ENCODE results near the gene GPC6. TPM values are rescaled to one million over a fixed set of nuclear protein-coding genes. Genes with fewer than 3 reads are reported as not detected.

GPC6 gene
- total RNA-seq, 2 experiments from 2014 or later, result not detected

DNA sequence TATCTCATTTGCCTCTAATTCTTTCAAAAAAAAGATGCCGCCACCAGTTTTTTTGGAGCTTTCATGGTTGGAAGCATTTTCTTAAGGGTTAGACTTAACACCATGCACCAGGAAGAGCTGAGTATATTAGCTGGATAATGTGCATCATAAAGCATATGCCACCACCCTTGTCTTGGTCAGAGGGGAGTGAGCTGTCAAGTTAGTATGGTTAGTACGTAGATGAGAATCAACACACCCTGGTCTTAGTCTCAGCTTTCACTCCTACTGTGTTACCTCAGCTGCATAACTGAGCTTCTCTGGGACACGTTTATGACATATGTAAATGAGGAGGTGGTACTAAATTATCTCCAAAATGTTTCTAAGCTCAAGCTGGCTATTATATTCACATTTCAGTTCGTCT, 837.2 kb downstream of the GPC6 start:
- H4K20me1 ChIP-seq (ENCODE audit: insufficient read depth, low read length), result no peaks in the 10 kb centered on the region
- H3K4me3 ChIP-seq (ENCODE audit: low read depth, low read length, poor library complexity, severe bottlenecking), result no peak overlapping the region
- no peaks in the 10 kb centered on the region for H3K9me3 ChIP-seq (ENCODE audit: low read length)
- no peaks in the 10 kb centered on the region for H3K4me1 ChIP-seq (ENCODE audit: insufficient read depth, low read length, poor library complexity, severe bottlenecking)
- H2AFZ ChIP-seq (ENCODE audit: low read length), result no peak overlapping the region
- TF ChIP-seq EZH2phosphoT487 (IDR thresholded peaks at IDR 0.05; ENCODE audit: borderline replicate concordance, low read depth, low read length) (no peak), CTCF (conservative IDR thresholded peaks at IDR 0.05; ENCODE audit: low read length) (no peak)
- no TSS peak for BruUV-seq (replicated peaks)
- ChIA-PET POLR2A (interaction anchor here (0.7 to 1.0 kb wide), 2 partner anchors 10 to 11 kb away, joined by 3 read pairs; no protein-coding TSS in a partner anchor), CTCF (ENCODE audit: unreplicated experiment) (no interaction called here)
- no peaks in the 10 kb centered on the region for H3K79me2 ChIP-seq (ENCODE audit: insufficient read depth, low read depth, low read length)
- H3K36me3 ChIP-seq (ENCODE audit: insufficient read depth, low read length), result no peaks in the 10 kb centered on the region
- no peak overlapping the region for H3K4me2 ChIP-seq (ENCODE audit: low read length)
- intact Hi-C loops (cut with micrococcal nuclease; ENCODE audit: unreplicated experiment), result no loop called here
- H3K9me2 ChIP-seq (ENCODE audit: insufficient read depth, low read length), result no peaks in the 10 kb centered on the region
- no peak overlapping the region for H3K27ac ChIP-seq (ENCODE audit: low read depth, low read length, poor library complexity, severe bottlenecking)
- DNase-seq (ENCODE audit: low spot score), result no peak

GRCh38 chr13:94065741-94066140, 839.1 kb downstream of the GPC6 start:
- H3K4me2 ChIP-seq (ENCODE audit: low read length), result no peak overlapping the region
- H3K9me2 ChIP-seq (ENCODE audit: insufficient read depth, low read length), result no peaks in the 10 kb centered on the region
- H3K36me3 ChIP-seq (ENCODE audit: insufficient read depth, low read length), result no peaks in the 10 kb centered on the region
- no peak for DNase-seq (ENCODE audit: low spot score)
- no TSS peak for BruUV-seq (replicated peaks)
- no peaks in the 10 kb centered on the region for H4K20me1 ChIP-seq (ENCODE audit: insufficient read depth, low read length)
- no peaks in the 10 kb centered on the region for H3K79me2 ChIP-seq (ENCODE audit: insufficient read depth, low read depth, low read length)
- H3K4me3 ChIP-seq (ENCODE audit: low read depth, low read length, poor library complexity, severe bottlenecking), result no peak overlapping the region
- TF ChIP-seq CTCF (conservative IDR thresholded peaks at IDR 0.05; ENCODE audit: low read length) (no peak), EZH2phosphoT487 (IDR thresholded peaks at IDR 0.05; ENCODE audit: borderline replicate concordance, low read depth, low read length) (no peak)
- H3K9me3 ChIP-seq (ENCODE audit: low read length), result no peaks in the 10 kb centered on the region
- intact Hi-C loops (cut with micrococcal nuclease; ENCODE audit: unreplicated experiment), result no loop called here
- CTCF ChIA-PET (ENCODE audit: unreplicated experiment), result no interaction called here
- POLR2A ChIA-PET, result no interaction called here
- H2AFZ ChIP-seq (ENCODE audit: low read length), result no peak overlapping the region
- no peaks in the 10 kb centered on the region for H3K4me1 ChIP-seq (ENCODE audit: insufficient read depth, low read length, poor library complexity, severe bottlenecking)
- H3K27ac ChIP-seq (ENCODE audit: low read depth, low read length, poor library complexity, severe bottlenecking), result no peak overlapping the region

DNA sequence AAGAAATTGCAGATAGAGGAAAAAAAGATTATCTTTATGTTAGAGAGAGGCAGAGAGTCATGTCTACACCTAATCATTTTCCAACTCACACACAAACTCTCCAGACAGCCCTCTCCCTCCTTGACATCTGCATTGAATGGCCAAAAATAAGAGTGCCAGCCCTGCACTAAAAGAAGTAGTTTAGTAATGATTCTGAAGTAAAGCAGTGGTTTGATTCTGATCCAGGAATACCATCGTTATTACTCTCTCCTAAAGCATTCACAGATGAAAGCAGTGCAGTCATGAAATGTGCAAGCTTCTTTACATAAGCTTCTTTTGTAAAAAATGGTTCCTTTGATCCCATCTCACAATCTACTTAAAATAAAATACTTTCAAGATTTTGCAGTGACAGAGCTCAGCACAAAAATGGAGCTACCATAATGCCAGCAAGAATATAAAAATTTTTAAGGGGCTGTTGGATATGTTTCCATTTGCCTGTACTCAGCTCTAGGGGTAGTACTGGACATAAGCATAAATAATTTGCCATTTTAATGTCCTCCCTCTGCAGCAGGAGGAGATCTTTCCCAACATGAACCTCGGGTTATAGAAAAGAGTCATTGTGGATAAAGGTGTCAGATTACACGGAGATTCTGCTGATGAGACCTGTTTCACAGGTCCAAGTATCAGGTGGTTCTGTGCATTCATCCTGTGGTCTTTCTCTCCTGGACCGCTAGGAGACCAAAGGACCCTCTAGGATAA, 846.6 kb downstream of the GPC6 start:
- BruUV-seq (replicated peaks), result no TSS peak
- CTCF ChIA-PET (ENCODE audit: unreplicated experiment), result no interaction called here
- H3K79me2 ChIP-seq (ENCODE audit: insufficient read depth, low read depth, low read length), result no peaks in the 10 kb centered on the region
- TF ChIP-seq EZH2phosphoT487 (IDR thresholded peaks at IDR 0.05; ENCODE audit: borderline replicate concordance, low read depth, low read length) (no peak), CTCF (conservative IDR thresholded peaks at IDR 0.05; ENCODE audit: low read length) (no peak)
- POLR2A ChIA-PET, result no interaction called here
- DNase-seq (ENCODE audit: low spot score), result no peak
- no peak overlapping the region for H2AFZ ChIP-seq (ENCODE audit: low read length)
- intact Hi-C loops (cut with micrococcal nuclease; ENCODE audit: unreplicated experiment), result no loop called here
- no peaks in the 10 kb centered on the region for H3K4me1 ChIP-seq (ENCODE audit: insufficient read depth, low read length, poor library complexity, severe bottlenecking)
- no peak overlapping the region for H3K4me3 ChIP-seq (ENCODE audit: low read depth, low read length, poor library complexity, severe bottlenecking)
- no peaks in the 10 kb centered on the region for H4K20me1 ChIP-seq (ENCODE audit: insufficient read depth, low read length)
- no peaks in the 10 kb centered on the region for H3K9me2 ChIP-seq (ENCODE audit: insufficient read depth, low read length)
- no peaks in the 10 kb centered on the region for H3K36me3 ChIP-seq (ENCODE audit: insufficient read depth, low read length)
- H3K27ac ChIP-seq (ENCODE audit: low read depth, low read length, poor library complexity, severe bottlenecking), result no peak overlapping the region
- H3K4me2 ChIP-seq (ENCODE audit: low read length), result no peak overlapping the region
- no peaks in the 10 kb centered on the region for H3K9me3 ChIP-seq (ENCODE audit: low read length)

Measured in OCI-LY7 (cell line).